Type B pancreatic cell (in vitro differentiated cells): ENCODE data around the gene UBE2A. TPM values are rescaled to one million over a fixed set of nuclear protein-coding genes. Genes with fewer than 3 reads are reported as not detected.

Experiments used
- DNase-seq: peaks from one replicate; pipeline ENCODE4 v3.0.0; 2021; ENCODE audit warnings: mixed read lengths; ENCODE audit not compliant: unreplicated experiment; ENCODE audit errors: extremely low spot score
- H3K27ac Mint-ChIP-seq: 2 replicates; pipeline ENCODE4 v1.8.0; 2021; ENCODE audit warnings: mild to moderate bottlenecking, mixed read lengths
- H3K27me3 Mint-ChIP-seq: 2 replicates; pipeline ENCODE4 v1.8.0; 2021; ENCODE audit warnings: mixed read lengths
- H3K36me3 Mint-ChIP-seq: 2 replicates; pipeline ENCODE4 v1.8.0; 2021; ENCODE audit warnings: mixed read lengths
- H3K4me1 Mint-ChIP-seq: one replicate; pipeline ENCODE4 v1.8.0; 2021; ENCODE audit warnings: mixed read lengths; ENCODE audit not compliant: unreplicated experiment
- H3K4me3 Mint-ChIP-seq: 2 replicates; pipeline ENCODE4 v1.8.0; 2021; ENCODE audit warnings: mild to moderate bottlenecking, mixed read lengths
- H3K9me3 Mint-ChIP-seq: 2 replicates; pipeline ENCODE4 v1.8.0; 2021; ENCODE audit warnings: mixed read lengths
- CTCF ChIP-seq: fragments of 200-600 bp; sonication (generic); conservative IDR thresholded peaks from 2 replicates; pipeline ENCODE4 v1.5.0; 2021; ENCODE audit warnings: antibody characterized with exemption, mild to moderate bottlenecking
- total RNA-seq: library from RNA; stranded (reverse); gene quantifications from 2 replicates; pipeline ENCODE4 v1.2.1, GENCODE V29; 2021; ENCODE audit warnings: low replicate concordance

Gene UBE2A
- total RNA-seq, 1 donor from 2014 or later: 54.1 TPM

GRCh38 chrX:119617517-119618164 lies 43.3 kb downstream of the UBE2A start:
- Mint-ChIP-seq H3K36me3 (no peaks in the 10 kb centered on the region), H3K4me3 (no peak overlapping the region), H3K9me3 (no peaks in the 10 kb centered on the region), H3K27me3 (no peaks in the 10 kb centered on the region), H3K27ac (no peak overlapping the region), H3K4me1 (peaks cover 3% of the 10 kb centered on the region)
- no peak for TF ChIP-seq CTCF
- DNase-seq: no peak

GRCh38 chrX:119618439-119618838 lies 44.1 kb downstream of the UBE2A start:
- no peak overlapping the region for H3K4me3 Mint-ChIP-seq
- peaks cover 3% of the 10 kb centered on the region for H3K4me1 Mint-ChIP-seq
- DNase-seq: no peak
- H3K27me3 Mint-ChIP-seq: no peaks in the 10 kb centered on the region
- H3K36me3 Mint-ChIP-seq: no peaks in the 10 kb centered on the region
- no peak overlapping the region for H3K27ac Mint-ChIP-seq
- TF ChIP-seq CTCF: no peak
- H3K9me3 Mint-ChIP-seq: no peaks in the 10 kb centered on the region

- Mint-ChIP-seq H3K9me3 (no peaks in the 10 kb centered on the region), H3K4me3 (no peak overlapping the region), H3K27ac (no peak overlapping the region), H3K27me3 (no peaks in the 10 kb centered on the region), H3K4me1 (peaks cover 3% of the 10 kb centered on the region), H3K36me3 (no peaks in the 10 kb centered on the region)
- TF ChIP-seq CTCF: no peak
- no peak for DNase-seq
Measured at GRCh38 chrX:119622356-119623232, 48.2 kb downstream of the UBE2A start.

- no peak overlapping the region for H3K4me3 Mint-ChIP-seq
- no peak for DNase-seq
- H3K36me3 Mint-ChIP-seq: no peaks in the 10 kb centered on the region
- H3K4me1 Mint-ChIP-seq: peaks cover 3% of the 10 kb centered on the region
- no peaks in the 10 kb centered on the region for H3K9me3 Mint-ChIP-seq
- no peaks in the 10 kb centered on the region for H3K27me3 Mint-ChIP-seq
- no peak overlapping the region for H3K27ac Mint-ChIP-seq
- TF ChIP-seq CTCF: no peak
Measured at GRCh38 chrX:119624417-119624816, 50.1 kb downstream of the UBE2A start.

GRCh38 chrX:119624951-119625668 lies 50.7 kb downstream of the UBE2A start:
- H3K27ac Mint-ChIP-seq: no peak overlapping the region
- H3K4me1 Mint-ChIP-seq: no peaks in the 10 kb centered on the region
- H3K36me3 Mint-ChIP-seq: no peaks in the 10 kb centered on the region
- DNase-seq: no peak
- no peaks in the 10 kb centered on the region for H3K9me3 Mint-ChIP-seq
- H3K27me3 Mint-ChIP-seq: no peaks in the 10 kb centered on the region
- H3K4me3 Mint-ChIP-seq: no peak overlapping the region
- TF ChIP-seq CTCF: no peak
